Endothelial cell of umbilical vein (primary cell): ENCODE results near the gene DLST.

Experiments
- EZH2 ChIP-seq: IDR thresholded peaks from 2 replicates; pipeline ENCODE4 v1.6.1; 2012; ENCODE audit warnings: borderline replicate concordance, low read depth, mild to moderate bottlenecking, moderate library complexity, low read length, inconsistent platforms; ENCODE audit not compliant: severe bottlenecking
- FOS ChIP-seq: IDR thresholded peaks from 2 replicates; pipeline ENCODE4 v1.6.1; 2011; ENCODE audit warnings: mild to moderate bottlenecking, low read length, moderate library complexity, borderline replicate concordance; ENCODE audit not compliant: insufficient read depth
- POLR2A ChIP-seq: IDR thresholded peaks from 2 replicates; pipeline ENCODE4 v1.6.1; 2012; ENCODE audit warnings: low read depth, mild to moderate bottlenecking, control low read depth, low read length
- TF ChIP-seq, protein P1 (sequence below), 2 donors: IDR thresholded peaks; 1 replicate in 1 of 2; 2 replicates in 1 of 2; pipeline ENCODE4 v1.5.1; 2011; ENCODE audit warnings: low read length in 2 of 2, mild to moderate bottlenecking in 2 of 2, moderate library complexity in 2 of 2, control low read depth in 1 of 2, inconsistent platforms in 1 of 2, low read depth in 1 of 2; ENCODE audit not compliant: insufficient read depth in 1 of 2; ENCODE audit errors: extremely low read depth in 1 of 2
- TF ChIP-seq, protein P2 (sequence below): IDR thresholded peaks from 2 replicates; pipeline ENCODE4 v1.6.1; 2011; ENCODE audit not compliant: insufficient read depth, insufficient read length

DNA sequence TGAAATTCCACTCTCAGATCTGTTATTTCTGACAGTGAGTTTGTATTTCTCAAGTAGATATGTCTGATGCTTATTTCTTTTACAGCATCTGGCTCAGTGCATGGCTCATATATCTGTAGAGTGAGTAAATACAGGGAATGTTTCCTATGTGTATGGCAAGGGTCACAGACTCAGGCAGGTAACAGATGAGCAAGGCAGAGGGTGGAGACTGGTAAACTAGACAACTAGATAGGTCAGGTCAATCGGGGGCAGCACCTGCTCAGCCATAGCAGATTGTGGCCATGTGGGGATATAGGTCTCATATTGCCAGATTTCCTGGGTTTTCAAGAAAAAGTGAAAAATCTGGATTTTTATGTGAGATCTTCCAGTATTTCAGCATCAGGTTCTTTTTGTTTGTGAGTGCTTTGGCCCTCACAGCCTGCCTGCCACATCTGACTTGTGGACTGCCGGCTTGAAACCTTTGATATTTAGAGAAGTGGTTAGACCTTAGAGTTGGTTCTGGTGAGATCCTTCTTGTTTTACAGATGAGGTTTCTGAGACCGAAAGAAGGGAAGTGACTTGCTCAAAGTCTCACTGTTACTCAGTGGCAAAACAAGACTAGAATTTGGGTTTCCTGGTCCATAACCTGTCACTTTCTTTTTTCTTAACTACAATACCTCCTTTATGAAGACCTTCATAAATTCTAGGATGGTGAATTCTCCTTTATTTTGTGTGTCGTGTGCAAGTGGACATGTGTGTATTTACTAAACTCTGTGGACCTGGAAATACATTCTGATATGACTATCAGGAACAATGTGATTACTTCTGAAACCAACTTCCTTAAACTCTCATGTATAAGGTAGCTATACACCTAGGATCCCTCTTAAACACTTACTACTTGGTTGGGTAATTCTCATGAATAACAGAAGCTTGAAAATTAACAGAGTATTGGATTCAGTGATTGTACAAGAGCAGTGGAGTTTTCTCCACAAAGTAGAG lies 40.2 kb upstream of the DLST start:
- TF ChIP-seq POLR2A (no peak), EZH2 (no peak), FOS (no peak)
- TF ChIP-seq, protein P1, sequence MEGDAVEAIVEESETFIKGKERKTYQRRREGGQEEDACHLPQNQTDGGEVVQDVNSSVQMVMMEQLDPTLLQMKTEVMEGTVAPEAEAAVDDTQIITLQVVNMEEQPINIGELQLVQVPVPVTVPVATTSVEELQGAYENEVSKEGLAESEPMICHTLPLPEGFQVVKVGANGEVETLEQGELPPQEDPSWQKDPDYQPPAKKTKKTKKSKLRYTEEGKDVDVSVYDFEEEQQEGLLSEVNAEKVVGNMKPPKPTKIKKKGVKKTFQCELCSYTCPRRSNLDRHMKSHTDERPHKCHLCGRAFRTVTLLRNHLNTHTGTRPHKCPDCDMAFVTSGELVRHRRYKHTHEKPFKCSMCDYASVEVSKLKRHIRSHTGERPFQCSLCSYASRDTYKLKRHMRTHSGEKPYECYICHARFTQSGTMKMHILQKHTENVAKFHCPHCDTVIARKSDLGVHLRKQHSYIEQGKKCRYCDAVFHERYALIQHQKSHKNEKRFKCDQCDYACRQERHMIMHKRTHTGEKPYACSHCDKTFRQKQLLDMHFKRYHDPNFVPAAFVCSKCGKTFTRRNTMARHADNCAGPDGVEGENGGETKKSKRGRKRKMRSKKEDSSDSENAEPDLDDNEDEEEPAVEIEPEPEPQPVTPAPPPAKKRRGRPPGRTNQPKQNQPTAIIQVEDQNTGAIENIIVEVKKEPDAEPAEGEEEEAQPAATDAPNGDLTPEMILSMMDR (IDR thresholded peaks at IDR 0.05; ENCODE audit: extremely low read depth in 1 of 2, insufficient read depth in 1 of 2, low read depth in 1 of 2, low read length in 2 of 2): no peak
- TF ChIP-seq, protein P2, sequence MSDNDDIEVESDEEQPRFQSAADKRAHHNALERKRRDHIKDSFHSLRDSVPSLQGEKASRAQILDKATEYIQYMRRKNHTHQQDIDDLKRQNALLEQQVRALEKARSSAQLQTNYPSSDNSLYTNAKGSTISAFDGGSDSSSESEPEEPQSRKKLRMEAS: no peak
